HepG2 (cell line): ENCODE data around the gene RPL36AL. TPM values are rescaled to one million over a fixed set of nuclear protein-coding genes. Genes with fewer than 3 reads are reported as not detected.

Source experiments
- ATF2 ChIP-seq: sonication (generic); formaldehyde crosslinking; IDR thresholded peaks from 2 replicates; pipeline ENCODE4 v1.4.0; 2020; ENCODE audit warnings: missing genetic modification reagents
- ATF4 ChIP-seq, 2 experiments: fragments of 450-650 bp in 1 of 2; sonication (generic) in 1 of 2; formaldehyde crosslinking; IDR thresholded peaks; 2 replicates each; pipeline versions ENCODE4 v1.5.0 to v1.8.0; 2020 to 2022; ENCODE audit warnings: mild to moderate bottlenecking in 1 of 2, missing genetic modification reagents in 1 of 2
- BCL6 ChIP-seq: IDR thresholded peaks from 2 replicates; pipeline ENCODE4 v1.6.1; 2016; ENCODE audit warnings: missing genetic modification reagents, missing compliant biosample characterization
- FOXK2 ChIP-seq: fragments of 450-650 bp; IDR thresholded peaks from 2 replicates; pipeline ENCODE4 v1.6.1; 2016
- HES4 ChIP-seq: sonication (generic); formaldehyde crosslinking; IDR thresholded peaks from 2 replicates; pipeline ENCODE4 v1.9.0; 2021; ENCODE audit warnings: mild to moderate bottlenecking, missing genetic modification reagents, borderline replicate concordance
- KDM5B ChIP-seq: sonication (generic); formaldehyde crosslinking; IDR thresholded peaks from 2 replicates; pipeline ENCODE4 v1.4.0; 2020; ENCODE audit warnings: missing genetic modification reagents, mild to moderate bottlenecking, borderline replicate concordance
- KLF13 ChIP-seq: sonication (generic); formaldehyde crosslinking; IDR thresholded peaks from 2 replicates; pipeline ENCODE4 v1.4.0; 2020; ENCODE audit warnings: mild to moderate bottlenecking, missing genetic modification reagents
- MAZ ChIP-seq, 2 experiments: sonication (generic) in 1 of 2; formaldehyde crosslinking in 1 of 2; IDR thresholded peaks; 2 replicates each; pipeline versions ENCODE4 v1.5.0 to v1.6.1; 2012 to 2020; ENCODE audit warnings: low read depth in 2 of 2, mild to moderate bottlenecking in 2 of 2, borderline replicate concordance in 1 of 2, improper control_type of control experiment in 1 of 2, low read length in 1 of 2, missing genetic modification reagents in 1 of 2, moderate library complexity in 1 of 2
- MED1 ChIP-seq: sonication (generic); formaldehyde crosslinking; IDR thresholded peaks from 2 replicates; pipeline ENCODE4 v1.4.0; 2020; ENCODE audit warnings: missing genetic modification reagents
- NR1H2 ChIP-seq: sonication (generic); formaldehyde crosslinking; IDR thresholded peaks from 2 replicates; pipeline ENCODE4 v1.8.1; 2022; ENCODE audit warnings: low read depth, missing genetic modification reagents, borderline replicate concordance
- PHF20 ChIP-seq: sonication (generic); formaldehyde crosslinking; IDR thresholded peaks from 2 replicates; pipeline ENCODE4 v1.5.0; 2020; ENCODE audit warnings: mild to moderate bottlenecking, missing genetic modification reagents
- POLR2A ChIP-seq, 2 experiments: IDR thresholded peaks; 2 replicates each; pipeline ENCODE4 v1.6.1; 2011; ENCODE audit warnings: low read depth in 2 of 2, low read length in 2 of 2, mild to moderate bottlenecking in 1 of 2, moderate library complexity in 1 of 2; ENCODE audit not compliant: insufficient read depth in 1 of 2
- TFE3 ChIP-seq: IDR thresholded peaks from 2 replicates; pipeline ENCODE4 v1.6.1; 2016
- TIGD3 ChIP-seq: sonication (generic); formaldehyde crosslinking; IDR thresholded peaks from 2 replicates; pipeline ENCODE4 v1.5.1; 2020; ENCODE audit warnings: mild to moderate bottlenecking, missing genetic modification reagents, borderline replicate concordance
- ZNF850 ChIP-seq: sonication (generic); formaldehyde crosslinking; conservative IDR thresholded peaks from 2 replicates; pipeline ENCODE4 v1.9.0; 2021; ENCODE audit warnings: mild to moderate bottlenecking, missing genetic modification reagents
- polyA plus RNA-seq, 8 experiments: library from polyadenylated mRNA; depleted of rRNA in 3 of 8; stranded (reverse) in 7 of 8; unstranded in 1 of 8; fragments of >200 nt; fragmentation: Illumina TruSeq in 4 of 8; extraction: Trizol in 4 of 8; gene quantifications; 2 replicates each; pipeline versions ENCODE4 v1.2.1 to v1.2.3, GENCODE V29; 2011 to 2016; ENCODE audit warnings: low read depth in 4 of 8, missing spikeins in 1 of 8, mixed read lengths in 1 of 8; ENCODE audit not compliant: insufficient read depth in 1 of 8
- total RNA-seq, 5 experiments: library from RNA; depleted of rRNA; stranded (reverse); fragments of >200 nt; fragmentation: Illumina TruSeq; extraction: Trizol; gene quantifications; 2 replicates each; pipeline ENCODE4 v1.2.3, GENCODE V29; 2016; ENCODE audit warnings: low read depth in 1 of 5
- TF ChIP-seq, protein P1 (sequence below): sonication (generic); formaldehyde crosslinking; IDR thresholded peaks from 2 replicates; pipeline ENCODE4 v1.5.0; 2020; ENCODE audit warnings: mild to moderate bottlenecking, missing genetic modification reagents
- TF ChIP-seq, protein P2 (sequence below): sonication (generic); formaldehyde crosslinking; IDR thresholded peaks from 2 replicates; pipeline ENCODE4 v1.4.0; 2020; ENCODE audit warnings: missing genetic modification reagents
- TF ChIP-seq, protein P3 (sequence below): sonication (generic); formaldehyde crosslinking; IDR thresholded peaks from 2 replicates; pipeline ENCODE4 v1.8.0; 2023; ENCODE audit warnings: mild to moderate bottlenecking, missing genetic modification reagents

RPL36AL gene
- total and polyA plus RNA-seq, 2 of the 13 experiments (the other 11 are each of a cell fraction or from before 2014, with no cell fraction given), result 90.0 to 294 TPM

DNA sequence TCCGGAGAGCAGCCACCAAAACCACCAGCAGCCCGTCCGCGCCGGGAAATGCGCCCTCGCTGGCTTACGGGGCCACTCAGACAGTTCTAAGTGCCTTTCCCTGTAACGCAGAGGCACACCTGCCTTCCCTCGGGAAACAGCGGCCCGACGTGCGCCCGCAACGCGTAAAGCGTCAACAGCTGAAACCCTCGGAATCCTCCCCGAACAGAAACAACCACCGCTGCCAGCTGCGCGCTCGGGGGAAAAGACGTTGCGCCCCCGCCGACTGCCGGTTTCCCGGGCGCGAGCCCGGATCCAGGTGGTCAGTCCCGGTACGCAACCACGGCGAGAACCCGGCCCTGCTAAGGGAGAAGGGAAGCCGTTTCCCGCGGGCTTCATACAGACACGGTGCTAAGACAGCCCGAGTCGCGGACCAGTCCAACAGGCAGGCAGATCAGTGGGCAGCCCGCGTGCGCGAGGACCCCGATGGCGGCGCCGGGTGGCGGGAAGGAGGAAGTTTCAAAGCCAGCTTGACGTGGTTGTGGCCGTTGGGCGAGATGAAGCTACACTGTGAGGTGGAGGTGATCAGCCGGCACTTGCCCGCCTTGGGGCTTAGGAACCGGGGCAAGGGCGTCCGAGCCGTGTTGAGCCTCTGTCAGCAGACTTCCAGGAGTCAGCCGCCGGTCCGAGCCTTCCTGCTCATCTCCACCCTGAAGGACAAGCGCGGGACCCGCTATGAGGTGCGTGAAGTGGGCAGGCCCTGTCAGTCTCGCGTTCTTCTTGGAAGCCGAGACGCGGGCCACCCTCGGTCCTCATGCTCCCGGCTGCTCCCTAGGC is 21.7 kb downstream of the RPL36AL start, which contains the start of gene LRR1 (continued):
- TF ChIP-seq HES4 (CRISPR knock-in tag), result no peak; the same call in 1 of the 2 replicates
- TF ChIP-seq NR1H2 (CRISPR knock-in tag), result no peak
- TF ChIP-seq BCL6 (CRISPR knock-in tag), result peak; percentile 39; the same call in 1 of the 2 replicates
- TF ChIP-seq, protein P1, sequence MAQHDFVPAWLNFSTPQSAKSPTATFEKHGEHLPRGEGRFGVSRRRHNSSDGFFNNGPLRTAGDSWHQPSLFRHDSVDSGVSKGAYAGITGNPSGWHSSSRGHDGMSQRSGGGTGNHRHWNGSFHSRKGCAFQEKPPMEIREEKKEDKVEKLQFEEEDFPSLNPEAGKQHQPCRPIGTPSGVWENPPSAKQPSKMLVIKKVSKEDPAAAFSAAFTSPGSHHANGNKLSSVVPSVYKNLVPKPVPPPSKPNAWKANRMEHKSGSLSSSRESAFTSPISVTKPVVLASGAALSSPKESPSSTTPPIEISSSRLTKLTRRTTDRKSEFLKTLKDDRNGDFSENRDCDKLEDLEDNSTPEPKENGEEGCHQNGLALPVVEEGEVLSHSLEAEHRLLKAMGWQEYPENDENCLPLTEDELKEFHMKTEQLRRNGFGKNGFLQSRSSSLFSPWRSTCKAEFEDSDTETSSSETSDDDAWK, result no peak
- peak; percentile 65 for TF ChIP-seq MED1 (CRISPR knock-in tag)
- TF ChIP-seq PHF20 (CRISPR knock-in tag), result peak; percentile 76; the same call in 1 of the 2 replicates
- peak in 1 of 2 experiments; percentile 59; a peak in 1 of 4 replicates for TF ChIP-seq ATF4 (CRISPR knock-in tag; IDR thresholded peaks at IDR 0.05)
- TF ChIP-seq KLF13 (CRISPR knock-in tag), result no peak
- TF ChIP-seq FOXK2, result peak; percentile 25; the same call in 1 of the 2 replicates
- peak; percentile 95; the same call in 1 of the 2 replicates for TF ChIP-seq KDM5B (CRISPR knock-in tag)
- TF ChIP-seq TIGD3 (CRISPR knock-in tag), result peak; percentile 42; the same call in 1 of the 2 replicates
- TF ChIP-seq ATF2 (CRISPR knock-in tag), result peak; percentile 67
- TF ChIP-seq MAZ (IDR thresholded peaks at IDR 0.05; ENCODE audit: borderline replicate concordance, low read depth, low read length), result peak; percentile 48; the same call in 1 of the 2 replicates
- TF ChIP-seq MAZ (CRISPR knock-in tag; IDR thresholded peaks at IDR 0.05; ENCODE audit: low read depth), result peak; percentile 48; the same call in 1 of the 2 replicates
- peak; percentile 45; the same call in 1 of the 2 replicates for TF ChIP-seq TFE3 (CRISPR knock-in tag)
- TF ChIP-seq, protein P2, sequence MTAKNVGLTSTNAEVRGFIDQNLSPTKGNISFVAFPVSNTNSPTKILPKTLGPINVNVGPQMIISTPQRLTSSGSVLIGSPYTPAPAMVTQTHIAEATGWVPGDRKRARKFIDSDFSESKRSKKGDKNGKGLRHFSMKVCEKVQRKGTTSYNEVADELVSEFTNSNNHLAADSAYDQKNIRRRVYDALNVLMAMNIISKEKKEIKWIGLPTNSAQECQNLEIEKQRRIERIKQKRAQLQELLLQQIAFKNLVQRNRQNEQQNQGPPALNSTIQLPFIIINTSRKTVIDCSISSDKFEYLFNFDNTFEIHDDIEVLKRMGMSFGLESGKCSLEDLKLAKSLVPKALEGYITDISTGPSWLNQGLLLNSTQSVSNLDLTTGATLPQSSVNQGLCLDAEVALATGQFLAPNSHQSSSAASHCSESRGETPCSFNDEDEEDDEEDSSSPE (CRISPR knock-in tag), result peak; percentile 98
- peak; percentile 67 to 93 for TF ChIP-seq POLR2A (IDR thresholded peaks at IDR 0.05; ENCODE audit: insufficient read depth in 1 of 2, low read depth in 2 of 2, low read length in 2 of 2)
- TF ChIP-seq ZNF850 (CRISPR knock-in tag), result no peak
- TF ChIP-seq, protein P3, sequence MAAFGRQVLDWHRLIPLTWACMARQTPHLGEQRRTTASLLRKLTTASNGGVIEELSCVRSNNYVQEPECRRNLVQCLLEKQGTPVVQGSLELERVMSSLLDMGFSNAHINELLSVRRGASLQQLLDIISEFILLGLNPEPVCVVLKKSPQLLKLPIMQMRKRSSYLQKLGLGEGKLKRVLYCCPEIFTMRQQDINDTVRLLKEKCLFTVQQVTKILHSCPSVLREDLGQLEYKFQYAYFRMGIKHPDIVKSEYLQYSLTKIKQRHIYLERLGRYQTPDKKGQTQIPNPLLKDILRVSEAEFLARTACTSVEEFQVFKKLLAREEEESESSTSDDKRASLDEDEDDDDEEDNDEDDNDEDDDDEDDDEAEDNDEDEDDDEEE (CRISPR knock-in tag), result peak; percentile 11; the same call in 1 of the 2 replicates
